NOMO-1 treated with dmso at 0.1 percent for 144 hours (cell line): ENCODE data around the gene HDAC4.

Experiments used
- DNase-seq: peaks from one replicate; lab custom pipeline; 2025; ENCODE audit not compliant: unreplicated experiment; lab: John Stamatoyannopoulos, UW

The HDAC4 gene

GRCh38 chr2:239329972-239330572, 70.7 kb downstream of the HDAC4 start:
- no peak for DNase-seq

GRCh38 chr2:239329284-239329971, 71.4 kb downstream of the HDAC4 start:
- no peak for DNase-seq

- DNase-seq: no peak
Measured at GRCh38 chr2:239328351-239329191, 72.2 kb downstream of the HDAC4 start.

GRCh38 chr2:239327536-239328350, 73.1 kb downstream of the HDAC4 start:
- no peak for DNase-seq

GRCh38 chr2:239326831-239327535, 73.8 kb downstream of the HDAC4 start:
- no peak for DNase-seq

- no peak for DNase-seq
Measured at GRCh38 chr2:239324456-239324855, 76.4 kb downstream of the HDAC4 start.

GRCh38 chr2:239323447-239323846, 77.4 kb downstream of the HDAC4 start:
- no peak for DNase-seq

- no peak for DNase-seq
Measured at GRCh38 chr2:239322416-239323086, 78.3 kb downstream of the HDAC4 start.

- DNase-seq: no peak
Measured at GRCh38 chr2:239321596-239322415, 79.0 kb downstream of the HDAC4 start.

GRCh38 chr2:239318790-239319661, 81.8 kb downstream of the HDAC4 start:
- DNase-seq: no peak

GRCh38 chr2:239318151-239318611, 82.6 kb downstream of the HDAC4 start:
- no peak for DNase-seq

- DNase-seq: no peak
Measured at GRCh38 chr2:239316562-239317465, 84.0 kb downstream of the HDAC4 start.

- no peak for DNase-seq
Measured at GRCh38 chr2:239315308-239315707, 85.5 kb downstream of the HDAC4 start.

GRCh38 chr2:239313776-239314175, 87.0 kb downstream of the HDAC4 start:
- no peak for DNase-seq

- no peak for DNase-seq
Measured at GRCh38 chr2:239312741-239313667, 87.8 kb downstream of the HDAC4 start.

- DNase-seq: no peak
Measured at GRCh38 chr2:239312081-239312511, 88.7 kb downstream of the HDAC4 start.
